Measurements from ENCODE around the gene CACUL1.
"Not testable (repeated sequence)": the region's sequence is repeated elsewhere in the genome, so short reads cannot be mapped to it uniquely, and the experiment has no call there.

The CACUL1 gene

GRCh38 chr10:118753331-118754228 lies 1.2 kb downstream of the CACUL1 start:
- DNase-seq (ENCODE audit: insufficient read length, low spot score) (no peak), FAIRE-seq (peak; percentile 50)
- no peak for TF ChIP-seq PAX5 (IDR thresholded peaks at IDR 0.05; ENCODE audit: insufficient read depth, low read length, severe bottlenecking)
- no peak for TF ChIP-seq POLR2A (IDR thresholded peaks at IDR 0.05; ENCODE audit: low read depth, low read length)
- no peak for TF ChIP-seq SPI1 (IDR thresholded peaks at IDR 0.05; ENCODE audit: low read depth, low read length)
- no peak for TF ChIP-seq TAF1 (IDR thresholded peaks at IDR 0.05; ENCODE audit: low read depth, low read length)
- TF ChIP-seq POU2F2 (IDR thresholded peaks at IDR 0.05; ENCODE audit: low read depth, low read length): no peak
- no peak for TF ChIP-seq POLR2AphosphoS5 (IDR thresholded peaks at IDR 0.05; ENCODE audit: low read depth, low read length)

DNA sequence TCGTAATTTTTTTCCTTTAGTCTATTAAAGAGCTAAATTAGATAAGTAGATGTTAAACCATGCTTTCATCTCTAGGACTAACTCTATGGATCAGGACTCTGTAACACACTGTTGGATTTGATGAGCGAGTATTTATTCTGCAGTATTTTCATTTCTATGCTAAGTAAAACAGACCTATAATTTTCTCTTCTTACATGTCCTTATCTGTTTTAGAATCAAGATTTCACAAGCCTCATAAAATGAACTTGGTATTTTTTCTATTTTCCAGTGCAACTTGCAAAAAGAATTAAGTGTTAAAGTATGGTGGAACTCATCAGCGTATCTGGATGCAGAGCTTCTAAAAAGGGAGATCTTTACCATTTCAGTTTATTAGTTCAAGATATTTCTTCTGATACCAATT lies 2.4 kb downstream of the CACUL1 start:
- no peak for FAIRE-seq
- TF ChIP-seq POLR2A (IDR thresholded peaks at IDR 0.05; ENCODE audit: low read depth, low read length) (no peak), POLR2AphosphoS5 (IDR thresholded peaks at IDR 0.05; ENCODE audit: low read depth, low read length) (no peak)
- DNase-seq (ENCODE audit: insufficient read length, low spot score): no peak

DNA sequence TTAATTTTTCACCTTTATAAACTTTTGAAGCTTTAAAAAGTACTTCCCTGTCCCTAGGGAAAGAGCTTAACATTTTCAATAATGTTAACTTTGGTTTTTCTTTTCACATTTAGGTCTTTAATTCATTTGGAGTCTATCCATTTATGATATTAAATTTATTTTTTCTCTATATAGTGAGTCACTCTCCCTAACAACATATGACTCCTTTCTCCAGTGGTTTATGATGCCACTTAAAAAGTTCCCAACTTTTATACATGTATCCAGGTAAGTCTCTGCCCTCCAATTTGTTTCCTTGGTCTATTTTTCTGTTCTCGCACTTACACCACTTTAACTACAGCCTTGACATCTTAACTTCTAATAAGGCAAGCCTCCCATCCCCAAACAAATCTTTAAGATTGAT lies 3.5 kb downstream of the CACUL1 start:
- FAIRE-seq: no peak
- TF ChIP-seq TAF1 (IDR thresholded peaks at IDR 0.05; ENCODE audit: low read depth, low read length) (no peak), SPI1 (IDR thresholded peaks at IDR 0.05; ENCODE audit: low read depth, low read length) (no peak), POLR2A (IDR thresholded peaks at IDR 0.05; ENCODE audit: low read depth, low read length) (no peak)
- no peak for DNase-seq (ENCODE audit: insufficient read length, low spot score)

DNA sequence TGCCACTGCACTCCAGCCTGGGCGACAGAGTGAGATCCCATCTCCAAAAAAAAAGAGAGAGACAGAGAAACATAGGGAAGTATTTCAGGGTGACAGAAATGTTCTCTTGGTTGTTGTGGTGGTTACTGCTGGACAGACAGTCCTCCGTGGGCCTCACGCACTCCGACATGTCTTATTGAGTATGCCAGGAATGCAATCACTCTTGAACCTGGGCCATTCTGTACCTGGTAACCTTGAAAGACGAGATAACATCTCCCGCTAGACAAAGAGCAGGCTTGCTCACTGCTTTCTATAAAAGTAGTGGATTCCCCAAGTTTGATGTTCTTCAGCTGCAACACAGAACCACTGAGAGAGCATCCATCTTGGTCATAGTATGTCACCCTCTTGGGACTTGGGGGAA lies 6.7 kb downstream of the CACUL1 start:
- no peak for DNase-seq (ENCODE audit: insufficient read length, low spot score)
- FAIRE-seq: no peak
- TF ChIP-seq SPI1 (IDR thresholded peaks at IDR 0.05; ENCODE audit: low read depth, low read length) (no peak), POLR2AphosphoS5 (IDR thresholded peaks at IDR 0.05; ENCODE audit: low read depth, low read length) (no peak), PAX5 (IDR thresholded peaks at IDR 0.05; ENCODE audit: insufficient read depth, low read length, severe bottlenecking) (no peak), POU2F2 (IDR thresholded peaks at IDR 0.05; ENCODE audit: low read depth, low read length) (no peak), POLR2A (IDR thresholded peaks at IDR 0.05; ENCODE audit: low read depth, low read length) (no peak), TAF1 (IDR thresholded peaks at IDR 0.05; ENCODE audit: low read depth, low read length) (no peak)

GRCh38 chr10:118746246-118746645 lies 8.5 kb downstream of the CACUL1 start:
- TF ChIP-seq POLR2A (IDR thresholded peaks at IDR 0.05; ENCODE audit: low read depth, low read length) (no peak), POLR2AphosphoS5 (IDR thresholded peaks at IDR 0.05; ENCODE audit: low read depth, low read length) (no peak), POU2F2 (IDR thresholded peaks at IDR 0.05; ENCODE audit: low read depth, low read length) (no peak), PAX5 (IDR thresholded peaks at IDR 0.05; ENCODE audit: insufficient read depth, low read length, severe bottlenecking) (no peak), SPI1 (IDR thresholded peaks at IDR 0.05; ENCODE audit: low read depth, low read length) (no peak), TAF1 (IDR thresholded peaks at IDR 0.05; ENCODE audit: low read depth, low read length) (no peak)
- FAIRE-seq (no peak), DNase-seq (ENCODE audit: insufficient read length, low spot score) (no peak)

DNA sequence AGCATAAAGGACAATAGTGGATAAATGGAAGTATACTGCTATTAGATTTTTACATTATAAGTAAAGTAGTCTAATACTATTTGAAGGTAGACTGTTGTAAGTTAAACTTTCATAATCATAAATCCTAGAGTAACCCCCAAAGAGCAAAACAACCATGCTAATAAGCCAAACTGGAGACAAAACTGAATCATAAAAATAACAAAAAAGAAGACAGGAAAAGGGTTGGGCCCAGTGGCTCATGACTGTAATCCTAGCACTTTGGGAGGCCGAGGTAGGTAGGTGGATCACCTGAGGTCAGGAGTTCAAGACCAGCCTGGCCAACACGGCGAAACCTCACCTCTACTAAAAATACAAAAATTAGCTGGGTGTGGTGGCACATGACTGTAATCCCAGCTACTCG lies 9.7 kb downstream of the CACUL1 start:
- DNase-seq (ENCODE audit: insufficient read length, low spot score) (no peak), FAIRE-seq (no peak)
- TF ChIP-seq SPI1 (IDR thresholded peaks at IDR 0.05; ENCODE audit: low read depth, low read length): no peak
- TF ChIP-seq POU2F2 (IDR thresholded peaks at IDR 0.05; ENCODE audit: low read depth, low read length): no peak
- TF ChIP-seq TAF1 (IDR thresholded peaks at IDR 0.05; ENCODE audit: low read depth, low read length): no peak
- TF ChIP-seq PAX5 (IDR thresholded peaks at IDR 0.05; ENCODE audit: insufficient read depth, low read length, severe bottlenecking): no peak
- TF ChIP-seq POLR2A (IDR thresholded peaks at IDR 0.05; ENCODE audit: low read depth, low read length): no peak
- no peak for TF ChIP-seq POLR2AphosphoS5 (IDR thresholded peaks at IDR 0.05; ENCODE audit: low read depth, low read length)

DNA sequence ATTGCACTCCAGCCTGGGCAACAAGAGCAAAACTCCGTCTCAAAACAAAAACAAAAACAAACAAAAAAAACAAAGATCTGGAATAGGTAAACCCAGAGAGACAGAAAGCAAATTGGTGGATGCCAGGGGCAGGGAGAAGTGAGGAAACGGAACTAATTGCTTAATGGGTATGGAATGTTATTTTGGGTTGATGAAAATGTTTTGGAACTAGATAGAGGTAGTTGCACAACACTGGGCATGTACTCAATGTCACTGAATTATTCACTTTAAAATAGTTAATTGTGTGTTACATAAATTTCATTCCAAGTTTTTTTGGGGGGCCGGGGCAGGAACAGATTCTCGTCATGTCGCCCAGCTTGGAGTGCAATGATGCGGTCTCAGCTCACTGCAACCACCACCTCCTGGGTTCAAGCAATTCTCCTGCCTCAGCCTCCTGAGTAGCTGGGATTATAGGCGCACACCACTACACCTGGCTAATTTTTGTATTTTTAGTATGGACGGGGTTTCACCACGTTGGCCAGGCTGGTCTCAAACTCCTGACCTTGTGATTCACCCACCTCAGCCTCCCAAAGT lies 10.3 kb downstream of the CACUL1 start:
- not testable (repeated sequence) for DNase-seq (ENCODE audit: insufficient read length, low spot score); FAIRE-seq

GRCh38 chr10:118742782-118743181 lies 12.0 kb downstream of the CACUL1 start:
- no peak for DNase-seq (ENCODE audit: insufficient read length, low spot score)
- TF ChIP-seq SPI1 (IDR thresholded peaks at IDR 0.05; ENCODE audit: low read depth, low read length) (no peak), POLR2A (IDR thresholded peaks at IDR 0.05; ENCODE audit: low read depth, low read length) (no peak), TAF1 (IDR thresholded peaks at IDR 0.05; ENCODE audit: low read depth, low read length) (no peak), POU2F2 (IDR thresholded peaks at IDR 0.05; ENCODE audit: low read depth, low read length) (no peak), PAX5 (IDR thresholded peaks at IDR 0.05; ENCODE audit: insufficient read depth, low read length, severe bottlenecking) (no peak), POLR2AphosphoS5 (IDR thresholded peaks at IDR 0.05; ENCODE audit: low read depth, low read length) (no peak)
- no peak for FAIRE-seq

DNA sequence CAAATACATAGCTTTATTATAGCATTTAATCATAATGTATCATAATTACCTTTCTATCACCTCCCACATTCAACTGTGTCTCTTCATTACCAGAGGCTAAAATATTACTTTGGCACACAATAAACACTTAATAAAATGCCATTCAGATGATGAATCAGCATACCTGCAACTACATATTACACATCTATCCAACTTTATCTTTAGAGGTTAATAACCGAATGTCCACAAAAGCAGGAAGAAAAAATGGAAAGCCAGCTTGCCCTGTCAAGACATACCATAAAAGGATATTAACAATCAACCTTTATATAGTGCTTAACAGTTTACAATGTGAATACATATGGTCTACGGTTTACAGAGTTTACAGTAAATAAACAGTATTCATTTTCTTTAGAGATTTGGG lies 12.7 kb downstream of the CACUL1 start:
- no peak for FAIRE-seq
- no peak for DNase-seq (ENCODE audit: insufficient read length, low spot score)
- TF ChIP-seq SPI1 (IDR thresholded peaks at IDR 0.05; ENCODE audit: low read depth, low read length): no peak
- no peak for TF ChIP-seq PAX5 (IDR thresholded peaks at IDR 0.05; ENCODE audit: insufficient read depth, low read length, severe bottlenecking)
- TF ChIP-seq TAF1 (IDR thresholded peaks at IDR 0.05; ENCODE audit: low read depth, low read length): no peak
- no peak for TF ChIP-seq POLR2A (IDR thresholded peaks at IDR 0.05; ENCODE audit: low read depth, low read length)
- TF ChIP-seq POLR2AphosphoS5 (IDR thresholded peaks at IDR 0.05; ENCODE audit: low read depth, low read length): no peak
- TF ChIP-seq POU2F2 (IDR thresholded peaks at IDR 0.05; ENCODE audit: low read depth, low read length): no peak

DNA sequence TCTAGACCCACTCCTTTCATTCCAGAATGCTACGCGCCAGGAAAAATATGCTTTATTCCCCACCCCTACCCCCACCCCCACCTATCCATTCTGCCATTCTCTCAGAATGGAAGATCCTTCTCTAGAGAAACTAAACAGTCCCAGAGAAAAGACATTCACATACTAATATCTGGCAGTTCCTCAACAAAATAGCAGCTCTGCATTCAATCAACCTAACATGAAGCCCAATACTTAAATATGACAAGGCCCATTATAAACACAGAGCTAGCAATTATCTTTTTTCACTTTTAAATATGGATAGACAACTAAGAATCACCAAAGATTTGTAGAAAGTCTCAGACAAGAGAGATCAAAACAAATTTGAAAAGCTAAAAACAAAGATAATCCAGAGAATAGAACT lies 16.4 kb downstream of the CACUL1 start:
- FAIRE-seq: no peak
- DNase-seq (ENCODE audit: insufficient read length, low spot score): no peak
- TF ChIP-seq POLR2A (IDR thresholded peaks at IDR 0.05; ENCODE audit: low read depth, low read length) (no peak), PAX5 (IDR thresholded peaks at IDR 0.05; ENCODE audit: insufficient read depth, low read length, severe bottlenecking) (no peak), SPI1 (IDR thresholded peaks at IDR 0.05; ENCODE audit: low read depth, low read length) (no peak), POLR2AphosphoS5 (IDR thresholded peaks at IDR 0.05; ENCODE audit: low read depth, low read length) (no peak), TAF1 (IDR thresholded peaks at IDR 0.05; ENCODE audit: low read depth, low read length) (no peak), POU2F2 (IDR thresholded peaks at IDR 0.05; ENCODE audit: low read depth, low read length) (no peak)

Data from GM12891 (cell line).